HG03575 (cell line): ENCODE measurements around the gene SPRR1B.
"Not testable (repeated sequence)": the region's sequence is repeated elsewhere in the genome, so short reads cannot be mapped to it uniquely, and the experiment has no call there.

Source experiments
- ATAC-seq: cut with Tn5 transposase; IDR thresholded peaks from one replicate; pipeline ENCODE4 v1.9.1; 2021; ENCODE audit not compliant: unreplicated experiment, insufficient number of reproducible peaks, low FRiP score; ENCODE audit errors: extremely low read depth

SPRR1B gene

DNA sequence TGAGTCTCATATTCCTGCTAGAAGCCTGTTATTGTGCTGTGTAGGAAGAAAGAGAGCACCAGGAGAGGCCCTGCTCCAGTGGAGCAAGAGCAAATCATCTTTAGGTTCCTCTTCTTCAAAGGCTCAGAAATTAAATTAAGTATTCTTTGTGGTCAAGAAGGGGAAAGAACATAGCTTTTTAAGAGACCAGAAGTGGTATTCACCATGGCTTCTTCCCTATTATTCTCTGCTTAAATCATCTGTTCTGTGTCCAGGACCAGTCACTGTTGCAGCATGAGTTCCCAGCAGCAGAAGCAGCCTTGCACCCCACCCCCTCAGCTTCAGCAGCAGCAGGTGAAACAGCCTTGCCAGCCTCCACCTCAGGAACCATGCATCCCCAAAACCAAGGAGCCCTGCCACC, 1.1 kb downstream of the SPRR1B start:
- no peak for ATAC-seq

DNA sequence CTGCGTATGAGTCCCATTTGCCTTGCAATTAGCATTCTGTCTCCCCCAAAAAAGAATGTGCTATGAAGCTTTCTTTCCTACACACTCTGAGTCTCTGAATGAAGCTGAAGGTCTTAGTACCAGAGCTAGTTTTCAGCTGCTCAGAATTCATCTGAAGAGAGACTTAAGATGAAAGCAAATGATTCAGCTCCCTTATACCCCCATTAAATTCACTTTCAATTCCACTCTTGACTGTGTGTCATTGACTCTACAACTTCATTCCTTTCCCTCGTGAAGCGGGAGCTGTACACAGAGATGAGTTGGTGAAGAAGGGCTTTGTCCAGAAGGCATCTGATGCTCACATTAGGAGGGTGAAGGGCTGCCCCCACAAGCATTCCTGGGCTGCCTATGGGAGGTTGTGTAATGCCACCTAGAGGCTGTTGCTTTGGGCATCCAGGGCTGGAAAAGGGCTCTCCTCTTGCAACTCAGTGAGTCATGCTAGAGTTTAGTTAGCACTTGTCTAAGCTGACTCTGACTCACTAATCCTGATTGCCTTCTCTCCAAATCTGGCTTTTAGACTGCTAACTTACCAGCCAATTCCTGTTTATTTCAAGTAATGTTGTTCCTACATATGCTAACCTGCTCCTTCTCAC, 1.8 kb downstream of the SPRR1B start:
- ATAC-seq, result no peak

- ATAC-seq, result no peak
These were observed 4.2 kb downstream of the SPRR1B start for GRCh38 chr1:153035211-153035610.

- no peak for ATAC-seq
These were observed 10.1 kb downstream of the SPRR1B start, which contains the start of gene SPRR2D for GRCh38 chr1:153040950-153041631. TSS of gene SPRR2D (minus strand) at chr1:153041120. CDS start at chr1:153040346, 774 bp downstream.

GRCh38 chr1:153049211-153049610, 18.2 kb downstream of the SPRR1B start:
- ATAC-seq, result no peak

- ATAC-seq, result not testable (repeated sequence)
These were observed 25.1 kb downstream of the SPRR1B start for GRCh38 chr1:153056111-153056510.

DNA sequence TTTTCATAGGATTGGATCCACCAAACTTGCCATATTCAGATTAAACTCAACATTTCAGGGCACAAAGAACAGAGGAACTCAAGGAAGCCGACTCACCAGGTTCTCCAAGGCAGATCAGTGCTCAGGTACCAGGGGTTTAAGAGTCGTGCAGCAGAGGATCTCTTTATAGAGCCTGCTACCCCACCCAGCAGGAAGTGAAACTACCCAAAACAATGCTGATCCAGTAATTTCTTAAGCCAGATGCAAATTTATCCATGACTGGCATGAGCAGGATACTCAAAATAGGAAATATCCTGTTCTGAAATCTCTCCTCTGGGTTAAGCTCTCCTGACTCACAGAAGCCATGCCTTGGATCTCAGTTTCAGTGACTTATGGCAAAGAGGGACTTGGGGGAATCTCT, 26.4 kb downstream of the SPRR1B start, which contains the start of gene SPRR2A:
TSS of gene SPRR2A (minus strand) at position 138 of the 400 bp plus-strand sequence. CDS start 777 bp downstream, outside the sequence.
- no peak for ATAC-seq

DNA sequence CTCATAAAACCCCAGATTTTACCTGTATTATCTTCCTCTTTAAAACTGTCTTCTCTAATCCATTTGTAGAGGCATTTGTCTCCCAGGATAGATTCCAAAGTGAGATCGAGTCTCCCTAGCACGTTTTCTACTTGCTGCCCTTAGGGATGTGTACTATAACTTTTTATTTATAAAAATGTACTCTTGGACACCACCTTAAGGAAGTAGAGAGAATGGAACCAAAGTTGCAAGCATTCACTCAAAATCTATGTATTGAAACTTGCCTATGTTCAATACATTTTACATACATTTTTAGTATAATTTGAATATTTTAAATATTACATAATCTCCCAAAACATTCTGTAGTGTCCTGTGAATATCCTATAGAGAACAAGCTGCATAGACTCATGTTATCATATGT, 27.2 kb downstream of the SPRR1B start:
- ATAC-seq, result no peak

GRCh38 chr1:153058826-153059784, 28.1 kb downstream of the SPRR1B start:
- no peak for ATAC-seq

- ATAC-seq, result no peak
These were observed 39.2 kb downstream of the SPRR1B start for GRCh38 chr1:153070243-153070642.

DNA sequence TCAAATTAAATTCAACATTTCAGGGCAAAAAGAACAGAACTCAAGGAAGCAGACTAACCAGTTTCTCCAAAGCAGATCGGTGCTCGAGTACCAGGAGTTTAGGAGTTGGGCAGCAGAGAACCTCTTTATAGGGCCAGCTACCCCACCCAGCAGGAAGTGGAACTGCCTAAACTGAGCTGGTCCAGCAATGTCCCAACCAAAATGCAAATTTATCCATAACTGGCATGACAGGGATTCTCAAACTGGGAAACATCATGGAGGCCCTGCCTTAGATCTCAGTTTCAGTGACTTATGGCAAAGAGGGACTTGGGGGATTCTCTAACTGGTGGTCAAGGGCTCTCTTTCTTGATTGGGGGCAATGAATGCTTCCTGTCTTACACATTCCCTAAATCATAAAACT, 40.5 kb downstream of the SPRR1B start, which contains the start of gene SPRR2B:
TSS of gene SPRR2B (minus strand) at position 101 of the 400 bp plus-strand sequence. CDS start 772 bp downstream, outside the sequence.
- no peak for ATAC-seq

- ATAC-seq, result no peak
These were observed 42.1 kb downstream of the SPRR1B start for GRCh38 chr1:153072806-153073726.

- no peak for ATAC-seq
These were observed 50.7 kb downstream of the SPRR1B start for GRCh38 chr1:153081736-153082135.
